ENCODE results near the gene ABHD12.
A peak's percentile ranks its signal among the peaks of the same experiment; 100 is the strongest.

Gene ABHD12

DNA sequence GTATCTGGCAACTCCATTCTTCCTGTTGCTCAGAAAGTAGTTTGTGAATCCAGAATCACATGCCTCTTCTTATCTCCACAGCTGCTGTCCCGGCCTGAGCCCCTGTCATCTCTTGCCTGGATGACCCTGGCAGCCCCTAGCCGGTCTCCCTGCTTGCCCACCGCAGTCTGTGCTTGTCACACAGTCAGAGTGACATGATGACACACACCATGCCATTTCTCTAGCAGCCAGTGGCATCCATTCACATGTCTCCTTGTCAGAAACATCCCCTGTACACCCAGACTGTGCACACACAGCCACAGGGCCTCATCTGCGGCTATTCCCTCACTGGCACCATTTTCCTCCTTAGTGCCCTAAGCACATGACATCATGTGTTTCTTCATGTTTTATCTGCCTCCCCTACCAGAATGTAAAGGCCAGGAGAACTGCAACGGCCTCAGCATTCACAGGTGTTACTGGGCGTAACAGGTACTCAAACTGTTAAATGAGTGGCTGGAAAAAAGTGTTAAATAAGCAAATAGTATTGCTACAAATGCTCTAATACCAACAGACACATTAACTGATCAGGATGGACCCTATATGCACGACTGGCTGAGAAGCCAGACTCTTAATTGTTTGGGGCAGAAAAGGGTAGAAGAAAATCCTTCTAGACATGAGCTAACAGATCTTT, 9.6 kb downstream of the ABHD12 start:
- DNase-seq: no peak

DNA sequence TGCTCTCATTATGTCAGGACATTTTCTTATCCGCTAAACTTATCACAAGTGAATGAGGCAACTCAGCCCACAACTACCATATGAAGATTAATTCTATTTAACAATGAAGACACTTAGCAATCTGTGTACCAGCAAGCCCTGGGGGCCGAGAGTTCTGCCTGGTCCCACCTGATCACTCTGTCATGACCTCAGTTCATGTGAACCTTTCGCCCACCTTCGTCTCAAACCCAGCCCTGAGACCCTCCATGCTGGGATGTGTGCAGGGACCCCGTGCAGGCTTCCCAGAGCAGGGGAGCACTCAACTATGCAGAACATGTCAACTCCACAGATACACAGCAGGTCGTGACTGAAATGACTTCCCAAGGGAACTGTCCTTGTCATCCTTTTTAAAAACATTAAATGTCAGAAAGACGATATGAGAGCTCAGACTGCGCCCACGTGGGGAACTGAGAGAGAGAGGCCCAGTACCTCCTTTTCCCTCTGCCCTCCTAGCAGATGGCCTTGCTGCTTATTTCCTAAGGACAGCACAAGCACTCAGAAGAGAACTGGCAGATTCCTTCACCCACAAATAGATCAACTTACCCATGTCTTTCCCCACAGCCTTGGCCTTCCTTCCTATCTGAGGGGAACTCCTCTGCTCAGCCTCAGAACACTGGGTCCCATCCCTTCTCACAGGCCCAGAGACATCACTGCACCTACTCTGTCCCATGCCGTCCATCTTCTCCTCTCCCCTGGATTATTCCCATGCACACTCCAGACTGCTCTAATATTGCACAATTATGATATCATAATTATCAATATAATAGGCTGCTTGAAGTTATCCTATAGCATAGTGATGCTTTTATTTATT, 11.5 kb downstream of the ABHD12 start:
- DNase-seq: no peak

DNA sequence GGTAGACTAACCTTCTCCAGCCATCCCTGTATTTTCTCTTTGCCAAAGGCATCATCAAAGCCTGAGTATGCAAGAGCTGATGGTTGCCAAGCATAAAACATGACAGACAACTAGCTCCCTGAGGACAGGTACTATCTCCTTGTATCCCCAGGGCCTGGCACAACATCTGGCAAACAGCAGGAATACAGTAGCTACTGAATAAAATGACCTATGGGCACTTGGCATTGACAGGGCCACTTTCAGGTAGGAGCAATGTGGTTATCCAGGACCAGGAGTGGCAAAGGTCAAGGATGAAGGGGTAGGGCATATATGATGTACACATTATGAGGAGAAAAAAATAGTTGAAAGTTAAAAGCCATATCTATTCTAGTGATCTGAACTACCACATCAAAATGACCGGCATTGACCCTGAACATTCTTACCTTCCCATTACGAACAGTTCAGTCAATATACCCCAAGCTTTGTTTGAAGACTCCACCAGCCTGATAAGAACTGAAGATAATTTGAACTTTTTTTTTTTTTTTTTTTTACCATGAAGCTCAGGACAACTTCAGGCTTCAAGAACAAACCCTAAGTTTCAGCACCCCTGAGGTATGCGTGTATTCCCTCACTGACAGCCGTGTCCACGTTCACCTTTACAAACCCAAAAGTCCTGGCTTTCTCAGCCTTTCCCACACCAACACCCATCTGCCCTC, 12.3 kb downstream of the ABHD12 start:
- no peak for DNase-seq

DNA sequence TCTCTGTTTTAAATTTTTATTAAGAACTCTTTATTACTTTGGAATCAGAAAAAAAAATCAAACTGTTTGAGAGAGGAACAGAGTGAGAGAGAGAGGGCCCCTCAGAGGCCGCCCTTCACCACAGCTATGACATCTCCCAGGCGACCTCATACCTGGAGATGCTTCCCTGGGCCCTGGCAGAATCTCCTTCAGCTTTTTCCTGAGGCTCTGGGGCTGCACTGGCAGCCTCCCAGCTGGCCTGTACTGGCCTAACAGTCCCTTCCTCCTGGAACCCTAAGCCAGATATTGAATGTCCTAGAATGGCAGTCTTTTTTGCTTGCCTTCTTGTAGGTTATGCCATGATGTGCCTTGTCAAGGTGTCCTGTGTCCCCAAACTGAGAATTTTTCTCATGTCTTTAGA, 13.7 kb downstream of the ABHD12 start:
- DNase-seq: no peak

DNA sequence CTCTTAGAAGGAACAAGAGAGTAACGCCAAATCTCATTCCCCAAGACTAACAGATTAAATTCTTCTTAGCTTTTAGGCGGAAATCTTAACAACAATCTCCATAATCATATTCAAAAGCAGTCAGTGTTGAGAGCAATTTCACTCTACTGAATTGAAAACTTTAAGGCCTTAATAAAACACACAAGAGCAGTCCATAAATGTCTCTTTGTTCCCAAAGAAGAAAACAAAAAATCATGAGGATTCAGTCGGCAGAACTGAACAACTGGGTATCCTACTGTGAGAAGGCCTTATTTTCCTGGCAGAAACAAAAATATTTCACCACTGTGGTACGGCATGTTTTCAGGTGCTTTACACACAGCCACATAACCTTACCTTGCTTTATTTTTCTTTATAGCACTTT, 14.4 kb downstream of the ABHD12 start:
- no peak for DNase-seq

DNA sequence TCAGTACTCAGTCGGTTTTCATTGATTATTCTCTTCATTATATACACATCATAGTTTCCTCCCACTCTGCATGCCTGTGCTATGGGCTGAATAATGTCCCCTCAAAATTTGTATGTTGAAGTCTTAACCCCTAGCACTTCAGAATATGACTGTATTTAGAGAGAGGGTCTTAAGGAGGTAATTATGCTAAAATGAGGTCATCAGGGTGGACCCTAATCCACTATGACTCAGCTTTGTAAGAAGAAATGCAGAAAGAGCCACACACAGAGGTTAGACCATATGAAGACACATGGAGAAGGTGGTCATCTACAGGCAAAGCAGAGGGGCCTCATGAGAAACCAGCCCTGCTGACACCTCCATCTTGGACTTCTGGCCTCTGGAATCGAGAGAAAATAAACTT, 15.8 kb downstream of the ABHD12 start:
- DNase-seq: no peak

DNA sequence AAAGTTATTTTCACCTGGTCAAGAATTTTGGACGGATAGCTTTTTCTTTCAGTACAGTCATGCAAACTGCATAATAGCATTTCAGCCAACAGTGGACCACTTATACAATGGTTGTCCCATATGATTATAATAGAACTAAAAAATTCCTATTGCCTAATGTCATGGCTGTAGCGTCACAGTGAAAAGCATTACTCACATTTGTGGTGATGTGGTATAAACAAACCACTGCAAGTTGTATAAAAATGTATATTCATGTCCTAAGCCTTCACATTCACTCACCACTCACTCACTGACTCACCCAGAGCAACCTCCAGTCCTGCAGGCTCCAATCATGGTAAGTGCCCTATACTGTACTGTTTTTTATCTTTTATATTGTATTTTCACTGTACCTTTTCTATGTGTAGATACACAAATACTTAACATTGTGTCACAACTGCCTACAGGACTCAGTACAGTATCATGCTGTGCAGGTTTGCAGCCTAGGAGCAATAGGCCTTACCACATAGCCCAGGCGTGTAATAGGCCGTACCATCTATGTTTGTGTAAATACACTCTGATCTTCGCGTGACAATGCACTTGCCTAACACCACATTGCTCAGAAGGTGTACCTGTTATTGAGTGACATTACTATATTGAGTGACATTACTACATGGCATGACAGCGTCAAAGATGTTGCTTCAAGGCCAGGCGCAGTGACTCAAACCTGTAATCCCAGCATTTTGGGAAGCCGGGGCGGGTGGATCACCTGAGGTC, 17.9 kb downstream of the ABHD12 start:
- no peak for DNase-seq

DNA sequence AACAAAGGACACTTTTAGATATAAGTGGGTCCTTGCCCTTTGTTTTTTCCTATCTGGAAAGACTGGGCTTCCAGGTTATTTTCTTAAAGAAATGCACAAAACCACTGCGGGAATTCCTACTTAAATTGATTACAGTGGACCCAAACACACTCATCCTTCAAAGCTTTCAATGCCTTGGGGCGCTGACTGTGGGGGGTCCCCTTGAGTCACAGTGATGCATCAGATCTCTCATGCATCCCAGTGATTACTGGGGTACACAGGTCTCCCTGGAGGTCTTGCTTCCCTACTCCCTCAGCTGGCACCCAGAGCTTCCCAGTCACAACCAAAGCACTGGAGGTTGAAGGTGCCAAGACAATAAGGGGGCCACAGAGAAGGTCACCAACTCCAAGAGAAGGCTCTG, 20.7 kb downstream of the ABHD12 start:
- DNase-seq: no peak

DNA sequence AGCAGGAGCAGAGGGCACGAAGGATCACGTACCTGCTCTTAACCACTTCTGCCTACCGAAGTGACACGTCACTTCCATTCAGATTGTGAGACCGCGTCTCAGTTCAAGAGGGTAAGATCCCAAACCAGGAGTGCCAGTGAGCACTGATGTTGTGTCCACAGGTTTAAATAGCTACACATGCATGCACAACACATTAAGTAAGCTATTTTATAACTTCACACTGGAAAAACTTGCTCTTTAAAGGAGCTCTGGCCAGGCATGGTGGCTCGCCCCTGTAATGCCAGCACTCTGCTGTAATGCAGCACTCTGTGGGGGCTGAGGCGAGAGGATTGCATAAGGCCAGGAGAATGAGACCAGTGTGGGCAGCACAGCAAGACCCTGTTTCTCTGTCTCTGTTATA, 21.1 kb downstream of the ABHD12 start:
- DNase-seq: no peak

DNA sequence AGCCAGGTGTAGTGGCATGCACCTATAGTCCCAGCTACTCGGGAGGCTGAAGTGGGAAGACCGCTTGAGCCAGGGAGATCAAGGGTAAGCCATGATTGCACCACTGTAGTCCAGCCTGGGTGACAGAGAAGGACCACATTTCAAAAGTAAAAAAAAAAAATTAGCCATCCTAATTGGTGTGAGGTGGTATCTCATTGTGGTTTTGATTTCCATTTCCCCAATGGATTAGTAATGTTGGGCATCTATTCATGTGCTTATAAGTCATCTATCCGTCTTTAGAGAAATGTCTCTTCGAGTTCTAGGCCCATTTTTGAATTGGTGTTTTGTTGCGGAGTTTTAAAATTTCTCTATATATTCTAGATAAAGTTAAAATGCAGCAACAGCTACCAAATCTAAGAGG, 21.7 kb downstream of the ABHD12 start:
- no peak for DNase-seq

DNA sequence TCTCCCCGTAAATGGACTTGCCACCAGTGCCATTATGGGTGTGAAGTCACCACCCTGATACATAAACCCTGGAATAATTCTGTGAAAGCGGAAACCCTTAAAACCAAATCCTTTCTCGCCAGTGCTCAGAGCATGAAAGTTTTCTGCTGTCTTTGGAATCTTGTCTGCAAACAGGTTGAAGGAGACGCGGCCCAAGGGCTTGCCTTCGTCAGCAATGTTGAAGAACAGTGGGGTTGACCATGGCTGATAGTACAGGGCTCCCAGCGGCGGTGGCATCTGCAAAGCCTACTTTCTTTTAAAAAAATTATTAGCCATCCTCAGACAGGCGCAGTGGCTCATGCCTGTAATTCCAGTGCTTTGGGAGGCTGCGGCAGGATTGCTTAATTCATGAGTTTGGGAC, 22.1 kb downstream of the ABHD12 start:
- DNase-seq: no peak

DNA sequence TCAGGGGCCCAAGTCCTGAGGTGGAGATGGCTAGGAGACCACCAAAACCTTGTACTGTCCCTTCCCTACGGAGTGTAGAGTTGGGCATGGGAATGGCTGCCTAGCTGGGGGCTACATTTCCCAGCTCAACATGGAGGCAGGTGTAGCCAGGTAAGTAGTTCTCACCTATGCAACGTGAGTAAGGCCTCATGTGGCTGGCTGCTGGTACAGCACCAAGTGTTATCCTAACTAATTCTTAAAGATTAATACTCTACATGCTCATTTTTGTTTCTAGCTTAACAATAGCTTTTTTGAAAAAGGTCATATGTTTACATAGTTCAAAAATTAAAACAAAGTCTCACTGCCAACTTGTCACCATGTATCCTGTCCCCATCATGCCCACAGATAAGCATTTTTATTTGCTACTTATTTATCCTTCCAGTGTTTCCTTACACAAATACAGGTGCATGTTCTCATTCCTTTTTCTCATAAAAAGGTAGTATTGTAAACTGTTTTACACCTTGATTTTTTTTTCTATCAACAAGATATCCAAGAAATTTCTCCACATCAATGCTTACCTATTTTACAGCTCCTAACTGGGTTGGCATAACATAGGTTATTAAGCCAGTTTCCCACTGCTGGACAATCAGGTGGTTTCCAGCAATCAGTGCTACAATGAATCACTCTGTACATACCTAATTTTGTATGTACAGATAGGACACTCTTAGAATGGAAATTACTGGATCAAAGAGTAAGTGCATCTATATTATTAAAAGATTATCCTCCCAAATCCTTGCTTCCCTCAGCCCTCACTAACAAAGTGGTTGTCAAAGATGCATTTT, 25.5 kb downstream of the ABHD12 start:
- no peak for DNase-seq

DNA sequence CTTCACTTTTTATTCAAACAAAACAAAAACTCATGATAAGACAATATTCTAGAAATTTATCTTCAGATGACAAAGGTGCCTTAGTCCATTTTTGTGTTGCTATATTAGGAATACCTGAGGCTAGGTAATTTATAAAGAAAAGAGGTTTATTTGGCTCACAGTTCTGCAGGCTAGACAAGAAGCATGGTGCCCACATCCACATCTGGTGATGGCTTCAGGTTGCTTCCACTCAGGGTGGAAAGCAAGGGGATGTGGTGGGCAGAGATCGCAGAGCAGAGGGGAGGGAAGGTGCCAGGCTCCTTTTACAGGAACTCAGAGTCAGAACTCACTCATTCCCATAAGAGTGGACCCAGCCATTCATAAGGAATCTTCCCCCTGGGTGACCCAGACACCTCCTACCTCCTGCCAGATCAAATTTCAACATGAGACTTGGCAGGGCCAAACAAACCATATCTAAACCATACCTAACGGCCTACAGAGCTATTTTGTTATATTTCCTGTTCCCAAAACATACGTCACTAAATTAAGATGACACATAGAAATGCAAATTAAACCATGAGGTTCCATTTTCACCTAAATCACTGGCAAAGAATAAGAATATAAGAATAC, 26.4 kb downstream of the ABHD12 start:
- no peak for DNase-seq

DNA sequence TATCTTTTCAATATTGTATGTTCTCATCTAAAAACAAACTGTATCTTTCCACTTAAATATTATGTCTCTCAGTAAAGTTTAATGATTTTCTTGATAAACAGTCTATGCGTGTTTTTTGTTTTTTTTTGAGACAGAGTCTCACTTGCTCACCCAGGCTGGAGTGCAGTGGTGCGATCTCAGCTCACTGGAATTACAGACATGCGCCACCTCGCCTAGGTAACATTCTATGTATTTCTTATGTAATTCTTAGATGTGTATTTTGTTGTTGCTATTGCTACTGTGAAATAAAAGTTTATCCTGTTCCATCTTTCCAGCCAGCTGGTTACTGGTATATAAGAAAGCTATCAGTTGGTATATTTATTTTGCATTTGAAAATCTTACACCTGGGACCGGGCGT, 29.4 kb downstream of the ABHD12 start:
- DNase-seq: no peak

DNA sequence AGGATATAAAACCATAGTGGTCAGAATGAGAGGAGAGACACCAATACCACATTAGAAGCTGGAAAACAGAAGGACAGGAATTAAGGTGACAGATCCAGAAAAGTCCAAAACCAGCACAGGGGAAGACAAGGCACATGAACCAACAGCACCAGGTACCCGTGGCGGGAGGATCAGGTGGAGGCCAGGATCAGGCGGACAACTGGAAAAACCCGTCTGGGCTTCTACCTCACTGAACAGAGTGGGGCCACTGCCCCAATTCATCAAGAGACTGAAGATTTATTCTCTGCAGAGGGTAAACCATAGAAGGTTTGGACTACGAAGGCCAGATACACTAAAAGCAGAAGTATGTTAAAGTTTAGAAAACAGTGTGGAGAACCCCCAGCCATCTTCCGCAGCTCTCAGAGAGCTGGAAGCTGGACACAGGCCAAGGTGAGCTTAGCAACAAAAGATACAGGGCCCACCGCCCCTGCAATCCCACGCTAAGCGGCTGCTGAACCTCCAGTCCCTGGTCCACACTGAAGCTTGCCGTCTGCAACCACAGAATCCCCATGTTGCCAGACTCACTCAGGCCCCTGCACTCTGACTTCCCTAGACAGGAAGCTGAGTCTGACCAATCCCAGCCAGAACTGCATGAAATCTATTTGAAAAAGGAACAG, 29.9 kb downstream of the ABHD12 start:
- peak; percentile 58 for DNase-seq

DNA sequence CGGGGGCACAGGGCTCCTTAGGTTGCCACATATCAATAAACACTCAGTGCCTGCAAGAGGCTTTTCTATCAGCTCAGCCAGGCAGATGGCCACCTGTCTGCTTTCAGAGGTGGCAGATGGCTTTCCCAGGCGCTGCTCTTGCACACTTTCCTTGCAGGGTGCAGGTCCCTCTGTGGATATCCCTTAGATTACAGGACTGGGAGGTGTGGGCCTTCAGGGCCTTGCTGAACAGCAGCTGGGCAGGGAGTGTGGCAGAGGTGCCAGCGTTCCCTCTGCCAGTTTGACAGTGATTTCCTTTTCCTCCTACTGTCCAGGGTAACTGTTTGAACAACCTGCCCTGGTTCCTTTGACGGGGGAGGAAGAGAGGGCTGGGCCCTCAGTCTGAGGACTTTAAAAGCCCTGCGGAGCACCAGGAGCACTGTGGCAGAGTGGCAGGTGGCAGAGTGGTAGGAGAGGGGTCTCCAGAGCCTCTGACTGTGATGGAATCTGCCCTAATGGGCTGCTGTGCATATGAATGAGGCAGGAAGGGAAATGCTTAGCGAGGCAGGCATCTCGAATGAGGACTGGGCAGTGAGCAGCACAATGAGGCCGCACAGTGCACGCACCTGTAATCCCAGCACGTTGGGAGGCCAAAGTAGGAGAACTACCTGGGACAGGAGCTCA, 34.2 kb downstream of the ABHD12 start:
- DNase-seq: no peak

DNA sequence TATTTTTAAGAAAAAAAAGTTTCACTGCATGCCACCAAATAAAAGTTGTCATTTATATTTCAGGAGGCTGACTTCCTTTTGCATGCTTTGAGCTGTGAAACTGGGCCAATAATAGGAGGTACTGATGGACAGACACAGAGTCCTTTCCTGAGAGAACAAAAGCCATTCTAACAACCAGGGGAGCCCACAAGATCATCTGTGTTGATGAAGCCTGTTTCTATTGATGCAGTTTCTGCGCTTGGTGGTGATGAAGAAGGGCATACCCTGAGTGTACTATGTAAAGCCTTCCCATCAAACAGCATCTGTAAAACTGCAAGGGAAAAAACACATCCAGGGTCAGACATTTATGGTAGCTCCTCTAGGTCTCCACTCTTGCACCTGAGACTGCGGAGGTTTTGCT, 34.8 kb downstream of the ABHD12 start:
- DNase-seq: no peak

DNA sequence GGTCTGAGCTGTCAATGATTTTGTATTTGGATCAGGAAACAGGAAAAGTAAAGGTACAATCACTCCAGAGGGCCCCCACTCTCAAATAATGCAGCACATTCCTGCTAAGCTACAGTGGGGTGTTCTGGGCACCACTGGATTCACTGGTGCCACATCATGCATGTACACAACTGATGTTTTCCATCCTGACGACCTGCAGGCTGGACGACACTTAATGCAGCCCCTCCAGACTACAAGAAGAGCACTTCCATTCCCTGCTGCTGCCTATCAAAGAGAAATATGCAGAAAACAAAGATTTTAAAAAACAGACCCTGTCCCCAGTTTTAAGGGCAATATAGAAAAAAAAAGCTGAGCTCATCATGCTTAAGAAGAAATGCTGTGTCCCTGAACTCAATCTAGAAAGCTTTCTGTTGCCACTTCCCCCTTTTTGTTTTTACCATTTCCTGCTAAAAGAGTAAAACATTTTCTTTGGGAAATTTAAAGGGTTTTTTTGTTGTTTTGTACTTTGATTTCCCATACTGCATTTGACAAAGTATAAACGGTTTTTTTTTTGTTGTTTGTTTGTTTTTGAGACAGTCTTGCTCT, 35.5 kb downstream of the ABHD12 start:
- DNase-seq: no peak

DNA sequence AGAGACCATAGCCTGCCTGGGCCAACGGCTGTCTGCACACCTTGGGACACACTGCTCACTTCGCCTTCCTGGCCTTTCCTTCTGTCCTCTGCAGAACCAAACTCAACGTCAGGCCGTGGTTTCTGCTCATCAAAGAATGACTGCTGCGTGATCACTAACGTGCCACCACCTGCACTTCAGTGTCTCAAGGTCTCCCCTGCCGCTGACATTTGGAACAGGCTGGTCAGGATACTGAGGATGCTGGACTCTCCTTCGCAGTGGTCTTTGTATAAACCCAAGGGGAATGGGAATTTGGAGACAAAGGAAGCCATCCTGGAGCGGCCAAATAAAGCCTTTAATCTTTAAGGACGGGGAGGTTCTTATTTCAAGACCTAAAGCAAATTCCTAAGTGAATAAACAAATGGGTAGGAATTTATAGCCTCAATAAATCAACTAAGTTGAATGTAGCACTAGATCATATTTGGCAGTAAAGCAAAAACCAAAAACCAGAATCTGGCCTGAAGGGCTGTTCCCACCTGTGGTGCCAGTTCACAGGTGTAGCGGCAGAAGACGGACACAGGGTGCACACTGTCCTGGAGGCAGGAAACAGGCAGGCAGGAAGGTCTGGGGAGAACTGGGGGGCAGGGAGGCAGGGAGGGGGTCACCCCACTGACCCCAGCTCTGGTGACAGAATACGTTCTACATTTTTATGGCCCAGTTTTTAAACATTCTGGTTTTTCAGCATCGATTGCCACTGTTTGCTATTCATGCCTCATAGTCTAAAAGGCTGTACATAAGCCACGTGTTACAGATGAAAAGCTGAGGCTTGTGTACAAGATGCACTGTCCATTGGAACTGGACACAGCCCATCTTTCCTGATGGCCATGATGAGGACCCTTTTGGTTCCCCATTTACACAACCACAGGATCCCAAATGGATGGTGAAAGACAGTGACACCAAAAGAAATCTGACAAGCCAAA, 36.6 kb downstream of the ABHD12 start:
- DNase-seq: no peak

Measured in GF-D8 (cell line).